Measurements from ENCODE around the gene ADAM19.

Gene ADAM19

DNA sequence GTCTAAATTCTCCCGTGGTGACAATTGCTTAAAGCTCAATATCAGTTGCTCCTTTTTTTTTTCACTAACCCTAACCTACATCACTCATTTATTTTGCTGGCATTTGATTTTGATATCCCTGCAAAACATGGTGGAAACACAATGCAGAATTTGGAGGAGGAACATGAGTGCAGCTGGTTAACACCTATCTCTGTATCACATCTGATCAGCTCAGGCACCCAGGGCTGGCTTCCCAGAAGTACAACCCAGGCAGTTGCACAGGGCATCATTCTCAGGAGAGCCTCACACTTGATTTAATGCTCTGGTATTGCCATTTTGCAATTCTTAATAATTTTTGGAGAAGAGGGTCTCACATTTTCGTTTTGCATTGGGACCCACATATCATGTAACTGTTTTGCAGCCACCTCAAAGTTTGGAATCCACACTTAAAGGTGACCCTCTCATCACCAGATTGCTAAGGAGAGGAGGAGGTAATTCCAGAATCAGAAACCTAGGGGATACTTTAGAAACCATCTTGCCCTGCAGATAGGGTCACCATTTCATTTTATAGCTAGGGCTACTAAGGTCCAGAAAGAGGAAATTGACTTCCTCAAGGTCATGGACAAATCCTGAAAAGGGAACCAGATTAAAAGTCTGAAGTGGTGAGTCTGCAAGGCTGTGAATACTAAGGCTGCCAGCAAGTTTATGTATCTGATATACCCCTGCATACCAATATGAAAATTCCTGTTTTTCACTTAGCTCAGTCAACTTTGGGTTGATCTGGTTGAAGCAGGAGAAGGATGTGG, 19.3 kb upstream of the ADAM19 start:
- DNase-seq, result no peak

DNA sequence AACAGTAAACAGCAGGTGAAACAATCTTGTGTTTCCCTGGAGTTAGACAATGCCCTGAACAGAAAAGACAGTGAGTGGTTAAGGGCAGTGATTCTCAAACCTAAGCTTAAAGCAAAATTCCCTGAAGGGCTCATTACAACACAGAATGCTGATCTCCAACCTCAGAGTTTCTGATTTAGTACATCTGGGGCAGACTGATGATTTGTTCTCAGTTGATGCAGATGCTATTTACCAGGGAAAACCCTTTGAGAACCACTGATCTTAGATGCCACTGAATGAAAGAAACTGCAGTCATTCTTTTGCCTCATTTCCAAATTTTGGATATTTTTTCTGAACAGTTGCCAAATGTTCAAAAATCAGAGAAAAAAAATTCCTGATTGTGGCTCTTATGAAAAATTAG, 18.7 kb upstream of the ADAM19 start:
- DNase-seq, result no peak

DNA sequence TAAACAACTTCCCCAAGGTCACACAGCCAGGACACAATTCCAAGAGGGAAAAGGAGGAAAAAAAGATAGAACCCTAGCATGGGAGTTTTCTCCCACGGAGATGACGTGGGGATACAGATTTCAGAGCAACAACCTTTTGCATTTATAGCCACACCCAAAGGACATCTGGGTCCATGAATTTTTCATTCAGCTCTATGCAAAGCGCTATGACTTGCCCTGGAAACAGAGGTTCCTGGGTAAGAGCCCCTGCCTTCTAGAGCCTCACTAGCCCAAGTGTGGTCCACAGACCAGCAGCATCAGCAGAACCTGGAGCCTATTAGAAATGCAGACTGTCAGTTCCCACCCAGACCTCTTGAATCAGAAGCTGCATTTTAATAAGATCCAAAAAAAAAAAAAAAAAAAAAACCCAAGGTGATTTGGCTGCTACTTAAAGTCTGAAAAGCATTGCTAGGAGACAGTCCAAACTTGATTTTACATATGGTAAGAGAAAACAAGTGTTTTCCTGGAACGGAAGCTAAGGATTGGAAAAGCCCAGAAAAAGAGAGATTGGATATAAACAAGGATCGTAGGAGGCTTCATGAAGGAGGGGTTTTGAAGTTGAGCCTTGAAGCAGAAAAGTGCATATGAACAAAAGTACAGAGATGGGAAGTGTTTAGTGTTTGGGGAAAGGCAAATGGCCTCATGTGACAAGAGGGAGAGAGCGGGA, 17.6 kb upstream of the ADAM19 start:
- peak; percentile 19 to 67 for DNase-seq

DNA sequence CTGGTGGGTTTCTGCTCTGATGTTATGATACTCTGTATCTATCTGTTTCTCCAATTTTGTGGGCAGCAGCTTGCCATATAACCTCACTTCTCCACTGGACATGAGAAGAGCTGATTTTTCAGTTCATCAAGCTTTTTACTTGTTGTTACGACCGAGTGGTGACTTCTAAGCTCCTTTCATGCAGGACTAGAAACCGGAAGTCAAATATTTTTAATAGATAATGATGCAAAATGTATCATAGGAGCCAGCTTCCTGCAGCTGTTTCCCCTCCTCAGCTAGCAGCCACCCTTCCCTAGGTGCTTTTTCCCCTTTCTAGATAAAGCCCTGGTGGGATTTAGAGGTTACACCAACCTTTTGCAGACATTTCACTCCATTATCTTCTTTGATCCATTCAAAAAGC, 17.0 kb upstream of the ADAM19 start:
- no peak for DNase-seq

DNA sequence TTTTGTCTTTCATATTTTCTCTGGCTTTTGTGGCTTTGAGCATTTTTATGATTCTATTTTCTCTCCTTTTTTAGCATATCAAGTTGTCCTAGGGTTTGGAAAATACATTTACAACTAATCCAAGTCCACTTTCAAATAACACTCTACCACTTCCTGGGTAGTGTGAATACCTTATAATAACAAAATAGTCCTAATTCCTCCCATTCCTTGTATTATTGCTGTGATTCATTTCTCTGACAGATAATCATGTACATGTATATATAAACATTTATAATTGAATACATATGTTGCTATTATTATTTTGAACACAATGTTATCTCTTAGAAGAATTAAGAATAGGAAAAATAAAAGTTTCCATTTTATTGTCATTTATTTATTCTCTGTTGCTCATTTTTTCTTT, 14.9 kb upstream of the ADAM19 start:
- DNase-seq, result no peak

DNA sequence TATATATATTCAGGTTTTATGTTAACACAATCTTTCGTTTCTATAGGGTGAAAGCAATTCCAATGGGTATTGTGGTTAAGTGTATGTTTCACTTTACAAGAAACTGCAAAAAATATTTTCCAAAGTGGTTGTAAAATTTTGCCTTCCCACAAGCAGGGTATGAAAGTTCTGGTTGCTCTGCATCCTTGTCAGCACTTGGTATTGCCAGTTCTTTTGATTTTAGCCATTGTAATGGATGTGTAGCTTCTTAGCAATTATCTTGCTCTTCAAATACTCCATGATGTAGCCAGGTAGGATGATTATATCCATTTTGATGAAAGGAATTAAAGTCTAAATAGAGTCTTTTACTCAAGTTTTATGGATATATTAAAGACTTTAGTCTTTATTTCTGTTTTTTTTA, 9.1 kb upstream of the ADAM19 start:
- DNase-seq, result no peak

DNA sequence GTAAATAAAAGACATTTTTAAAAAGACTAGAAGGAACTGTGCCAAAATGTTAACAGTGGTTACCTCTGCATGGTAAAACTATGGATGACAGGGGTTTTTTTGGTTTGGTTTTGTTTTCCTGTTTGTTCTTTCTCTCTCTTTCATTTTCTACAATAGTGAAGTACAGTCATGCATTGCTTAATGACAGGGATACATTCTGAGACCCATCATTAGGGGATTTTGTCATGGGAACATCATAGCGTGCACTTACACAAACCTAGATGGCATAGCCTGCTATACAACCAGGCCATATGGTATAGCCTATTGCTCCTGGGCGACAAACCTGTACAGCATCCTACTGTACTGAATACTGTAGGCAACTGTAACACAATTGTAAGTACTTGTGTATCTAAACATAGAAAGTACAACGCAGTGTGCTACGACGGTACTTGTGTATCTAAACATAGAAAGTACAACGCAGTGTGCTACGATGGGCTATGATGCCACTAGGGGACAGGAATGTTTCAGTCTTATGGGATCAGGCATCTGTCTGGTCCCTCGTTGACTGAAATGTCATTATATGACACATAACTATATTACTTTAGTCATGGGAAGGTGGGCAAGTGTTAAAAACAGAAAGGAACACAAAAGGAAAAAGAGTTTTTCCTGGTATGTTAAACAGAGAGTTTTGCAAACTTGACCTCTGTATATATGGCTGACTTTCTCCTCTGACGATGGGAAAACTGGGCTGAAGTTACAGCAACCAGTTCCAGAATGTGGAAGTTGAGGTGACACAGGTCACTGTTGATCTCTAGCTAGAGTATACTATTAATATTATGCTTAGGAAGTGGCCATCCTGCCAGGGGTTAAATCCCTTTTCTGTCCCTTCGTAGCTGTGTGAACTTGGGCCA, 7.4 kb upstream of the ADAM19 start:
- no peak for DNase-seq

DNA sequence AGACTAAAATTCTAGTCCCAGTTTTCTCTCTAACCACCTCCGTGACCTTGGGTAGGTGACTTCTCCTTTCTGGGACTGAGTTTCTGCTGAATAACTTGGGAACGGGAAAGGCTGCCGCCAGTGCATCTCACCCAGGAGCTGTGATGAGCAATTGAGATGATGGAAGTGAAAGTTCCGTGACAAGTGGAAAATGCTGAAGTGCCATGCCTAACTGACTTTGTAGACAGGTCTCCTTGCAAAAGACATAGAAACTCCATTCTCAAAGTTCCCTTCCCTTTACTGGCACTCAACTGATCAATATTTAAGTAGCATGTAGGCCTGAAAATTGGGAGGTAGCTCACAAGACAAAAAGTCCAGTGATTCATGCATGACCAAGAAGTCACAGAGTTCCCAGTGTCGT, 6.3 kb upstream of the ADAM19 start:
- no peak for DNase-seq

DNA sequence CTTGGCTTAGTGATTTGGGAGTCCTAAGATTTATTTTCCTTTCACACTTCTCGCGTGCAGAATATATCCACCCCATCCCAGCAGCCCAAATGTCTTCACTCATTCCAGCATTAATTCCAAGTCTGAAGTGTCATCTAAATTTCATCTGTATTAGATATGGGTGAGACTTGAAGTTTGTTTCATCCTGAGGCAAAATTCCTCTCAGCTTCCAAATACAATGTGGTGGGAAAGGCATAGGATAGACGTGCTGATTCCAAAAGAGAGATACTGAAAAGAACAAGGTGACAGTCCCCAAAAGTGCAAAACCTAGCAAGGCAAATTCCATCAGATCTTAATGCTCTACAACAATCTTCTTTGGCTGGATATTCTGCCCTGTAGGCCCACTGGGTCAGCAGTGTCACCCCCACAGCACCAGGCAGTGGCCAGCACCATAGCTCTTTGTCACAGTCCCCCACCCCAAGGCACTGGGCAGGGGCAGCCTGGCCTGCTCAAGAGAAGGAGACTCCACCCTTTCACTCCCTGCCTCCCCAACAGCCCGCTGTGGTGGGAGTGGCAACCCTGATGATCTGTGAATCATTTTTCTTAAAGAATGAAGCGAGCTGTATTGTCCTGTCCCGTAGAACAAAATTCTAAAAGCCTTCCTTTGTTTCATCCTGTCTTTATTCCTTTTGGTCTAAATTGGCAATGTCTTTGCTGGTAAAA, 2.7 kb upstream of the ADAM19 start:
- DNase-seq, result no peak

DNA sequence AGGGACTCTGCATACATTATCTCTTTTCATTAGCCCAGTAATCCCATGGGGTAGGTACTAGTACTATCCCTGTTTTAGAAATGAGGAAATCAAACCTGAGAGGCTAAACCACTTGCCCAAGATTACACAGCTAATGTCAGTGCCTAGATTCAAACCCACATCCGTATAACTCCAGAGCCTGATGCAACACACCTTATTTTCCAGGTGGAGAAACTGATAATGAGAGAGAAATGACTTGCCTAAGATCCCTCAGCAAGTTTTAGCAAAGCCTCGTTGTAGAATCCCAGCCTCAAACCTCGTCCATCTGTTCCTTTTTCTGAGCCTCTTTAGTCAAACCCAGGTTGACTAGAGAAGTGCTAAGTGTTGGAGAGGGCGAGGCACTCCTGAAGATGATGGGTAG, 1.1 kb upstream of the ADAM19 start:
- DNase-seq, result no peak

DNA sequence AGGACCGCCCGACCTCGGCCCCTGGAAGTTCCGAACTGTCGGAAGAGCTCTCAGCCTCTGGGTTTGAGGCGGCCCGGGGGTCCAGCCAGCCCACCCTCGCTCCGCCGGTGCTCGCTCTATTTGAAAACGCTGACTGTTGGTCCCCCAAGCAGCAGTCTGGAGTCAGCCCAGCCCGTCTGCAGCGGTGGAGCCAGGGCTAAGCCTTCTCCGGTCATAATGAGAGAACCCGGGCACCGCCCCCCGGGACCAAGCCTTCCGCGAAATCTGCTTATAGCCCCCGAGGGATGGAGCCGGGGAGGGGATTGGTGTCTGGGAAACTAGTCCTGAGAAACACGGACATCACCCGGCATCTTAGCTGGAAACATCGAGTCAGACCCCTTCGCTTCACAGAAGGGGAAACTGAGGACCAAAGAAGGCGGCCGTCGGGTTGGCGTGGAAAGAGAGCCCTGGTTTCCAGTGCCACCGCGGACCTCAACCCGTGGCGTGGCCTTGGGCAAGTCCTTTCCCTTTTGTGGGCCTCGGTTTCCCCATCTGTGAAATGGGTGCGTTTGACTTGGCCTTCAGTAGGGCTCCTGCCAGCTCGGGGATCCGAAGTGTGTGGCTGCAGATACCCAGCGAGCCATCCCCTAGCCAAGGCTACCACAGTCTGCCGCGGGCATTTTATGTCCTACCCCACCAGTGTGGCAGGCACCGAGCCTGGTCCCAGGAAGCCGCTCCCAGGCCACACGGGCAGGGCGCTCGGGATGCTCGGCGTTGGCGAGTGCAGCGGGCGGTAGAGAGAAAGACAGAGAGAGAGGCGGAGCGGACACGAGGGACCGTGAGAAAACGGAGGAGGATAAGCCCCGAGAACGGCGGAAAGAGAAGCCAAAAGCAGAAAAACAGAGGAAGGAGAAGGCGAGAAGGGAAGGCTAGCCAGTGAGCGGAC, 857 bp downstream of the ADAM19 start:
- peak; percentile 30 to 73 for DNase-seq

DNA sequence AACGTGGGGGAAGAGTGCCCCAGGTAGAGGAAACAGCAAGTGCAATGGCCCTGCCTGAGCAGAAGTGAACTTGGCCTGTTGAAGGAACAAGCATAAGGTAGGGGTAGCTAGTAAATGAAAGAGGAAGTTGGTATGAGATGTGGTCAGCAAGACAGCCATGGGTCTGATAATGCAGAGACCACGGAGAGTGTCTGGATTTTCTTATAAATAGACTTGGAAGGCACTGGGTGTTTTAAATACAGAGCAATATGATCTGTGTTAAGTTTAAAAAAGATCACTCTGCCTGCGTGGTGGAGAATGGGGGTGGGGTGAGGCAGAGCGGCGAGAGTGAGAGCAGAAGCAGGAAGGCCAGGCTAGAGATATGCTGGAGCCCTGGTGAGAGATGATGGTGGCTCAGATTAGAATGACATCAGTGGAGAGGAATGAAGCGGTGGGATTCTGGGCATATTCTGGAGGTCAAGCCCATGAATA, 4.2 kb downstream of the ADAM19 start:
- DNase-seq, result no peak

DNA sequence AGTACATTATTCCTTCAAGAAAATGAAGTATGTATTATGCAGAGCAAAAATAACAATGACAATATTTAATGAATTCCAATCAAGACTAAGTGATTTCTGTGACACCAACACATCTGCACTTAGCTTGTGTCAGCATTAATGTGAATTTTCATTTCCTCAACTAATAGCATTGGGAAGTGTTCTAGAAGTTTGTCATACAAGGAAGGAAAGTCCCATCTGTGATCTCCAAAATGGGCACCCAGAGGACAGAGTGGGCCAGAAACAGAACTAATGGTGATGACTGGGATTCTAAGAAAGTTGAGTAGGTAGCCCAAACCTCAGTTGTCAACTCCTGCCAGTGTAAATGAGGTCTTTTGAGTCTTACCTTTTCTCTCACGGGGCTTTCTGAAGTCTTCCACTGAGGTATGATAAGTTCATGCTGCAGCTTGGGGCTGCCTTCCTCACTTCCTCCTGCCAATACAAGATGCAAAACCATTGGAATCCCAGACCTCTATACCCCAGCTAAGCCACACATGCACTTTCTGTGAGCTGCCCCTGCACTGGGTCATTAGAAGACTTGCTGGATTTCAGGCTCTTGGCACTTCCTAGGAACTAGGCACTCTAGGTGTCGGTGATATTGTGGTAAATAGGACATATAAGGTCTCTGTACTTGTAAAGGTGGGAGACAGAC, 4.9 kb downstream of the ADAM19 start:
- no peak for DNase-seq

DNA sequence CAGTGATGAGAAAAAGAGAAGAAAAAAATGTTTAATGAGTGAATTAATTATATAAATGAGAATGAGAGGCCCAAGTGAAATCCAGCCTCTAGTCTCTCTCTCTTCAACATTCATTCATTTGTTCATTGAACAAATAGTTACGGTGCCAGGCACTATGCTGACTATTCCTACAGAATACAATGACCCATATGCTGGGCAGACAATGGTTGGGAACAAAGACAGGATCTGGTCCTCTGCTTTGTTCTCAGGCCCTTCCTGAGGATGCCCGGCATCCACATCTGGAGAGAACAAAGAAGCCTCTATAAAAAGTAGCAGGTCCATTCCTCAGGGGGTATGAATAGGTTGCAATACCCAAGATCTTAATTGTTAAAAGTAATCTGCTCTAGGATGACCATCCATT, 6.9 kb downstream of the ADAM19 start:
- no peak for DNase-seq

DNA sequence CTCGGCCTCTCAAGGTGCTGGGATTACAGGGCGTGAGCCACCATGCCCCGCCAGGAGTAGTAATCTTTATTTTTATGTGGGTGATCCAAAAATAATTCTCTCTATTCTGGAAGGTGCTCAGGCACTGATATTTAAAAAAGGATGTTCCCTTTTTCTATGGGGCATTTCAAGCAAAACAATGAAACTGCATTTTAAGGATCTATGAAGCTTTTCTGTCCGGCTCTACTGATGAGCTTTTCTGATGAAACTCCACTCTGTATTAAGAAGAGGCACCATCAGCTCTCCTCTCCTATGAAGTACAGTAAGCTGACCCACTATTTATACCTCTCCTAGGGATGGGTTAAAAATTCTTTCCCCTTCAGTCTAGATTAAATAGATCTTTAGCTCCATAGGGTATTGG, 7.4 kb downstream of the ADAM19 start:
- no peak for DNase-seq

DNA sequence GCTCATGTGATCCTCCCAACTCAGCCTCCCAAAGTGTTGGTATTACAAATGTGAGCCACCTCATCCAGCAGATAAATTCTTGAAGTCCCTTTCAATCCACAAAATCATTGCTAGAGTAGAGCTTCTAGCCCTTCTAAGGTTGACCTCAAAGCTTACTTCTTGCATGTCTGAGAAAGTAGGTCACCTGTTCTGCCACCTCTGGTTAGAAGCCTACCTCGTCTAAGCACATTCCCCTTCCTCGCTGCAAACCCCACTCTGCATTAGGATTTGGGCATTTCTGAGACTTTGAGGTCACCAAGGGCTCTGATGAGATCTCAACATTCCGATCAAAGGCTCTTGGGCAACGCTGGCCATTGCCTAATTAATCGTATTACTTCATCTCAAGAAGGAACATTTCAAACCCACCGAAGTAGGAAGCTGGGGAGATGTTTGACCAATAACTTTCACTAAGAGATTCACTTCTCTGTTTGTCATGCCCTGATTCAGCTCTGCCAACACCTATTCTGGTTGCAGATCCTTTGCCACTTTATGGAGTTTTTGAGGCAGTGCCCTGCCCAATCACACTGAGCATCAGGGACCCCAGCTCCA, 8.6 kb downstream of the ADAM19 start:
- no peak for DNase-seq

DNA sequence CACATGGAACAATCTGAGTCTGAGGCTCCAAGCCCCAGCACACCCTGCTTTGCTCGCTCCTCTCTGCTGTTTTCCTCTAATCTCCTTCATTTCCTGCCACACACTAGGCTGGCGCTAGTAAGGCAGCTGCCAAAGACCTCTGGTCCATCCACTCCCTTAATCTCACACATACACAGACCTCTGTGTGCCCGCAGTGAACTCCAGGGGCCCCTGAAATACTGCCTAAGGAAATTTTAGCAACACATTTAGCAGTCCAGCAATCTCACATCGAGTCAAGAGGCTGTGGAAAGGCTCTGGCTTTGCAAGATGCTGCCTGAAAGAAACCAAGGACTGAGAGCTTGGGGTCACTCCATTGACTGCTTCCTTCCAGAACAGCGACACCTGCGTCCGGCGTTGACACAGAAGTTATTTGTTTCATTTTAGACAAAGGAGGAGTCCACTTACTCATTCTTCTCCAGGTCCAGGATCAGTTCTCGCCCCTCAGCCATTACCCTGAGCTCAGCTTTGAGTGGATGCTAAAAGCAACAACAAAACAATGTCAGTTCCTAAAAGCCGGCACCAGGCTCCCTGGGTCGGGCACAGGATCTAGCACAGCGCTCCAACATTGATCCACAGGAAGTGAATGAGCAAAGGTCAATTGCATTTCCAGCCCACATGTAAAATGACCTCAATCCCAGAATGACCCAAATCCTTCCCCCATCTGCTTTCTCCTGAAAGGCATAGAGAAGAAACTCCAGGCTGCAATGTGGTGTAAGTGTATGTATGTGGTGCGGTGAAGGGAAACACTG, 11.5 kb downstream of the ADAM19 start:
- DNase-seq, result no peak

DNA sequence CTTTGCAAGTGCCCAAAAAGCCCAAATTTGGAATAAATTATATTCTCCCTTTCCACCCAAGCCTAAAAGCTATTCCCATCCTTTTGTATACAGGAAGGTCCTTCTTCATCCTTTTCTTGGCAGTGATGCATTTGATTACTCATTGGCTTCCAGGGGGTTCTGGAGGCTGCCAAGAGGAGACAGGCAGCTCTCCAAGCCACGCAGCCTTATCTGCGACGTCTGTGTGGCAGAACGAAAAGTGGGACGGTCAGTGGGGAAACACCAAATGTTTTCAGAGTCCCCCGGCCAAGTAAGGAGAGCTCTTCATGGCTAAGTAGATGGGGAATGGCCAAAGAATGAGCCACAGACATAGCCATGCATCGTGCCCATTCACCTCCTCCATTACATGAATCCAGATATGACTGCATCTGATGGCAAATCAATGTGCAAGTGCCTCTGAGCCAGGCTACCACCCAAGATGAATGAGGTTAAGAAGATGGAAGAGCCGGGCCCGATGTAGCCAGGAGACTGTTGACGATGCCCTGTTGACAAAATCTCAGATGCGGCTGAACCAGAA, 12.1 kb downstream of the ADAM19 start:
- DNase-seq, result no peak

DNA sequence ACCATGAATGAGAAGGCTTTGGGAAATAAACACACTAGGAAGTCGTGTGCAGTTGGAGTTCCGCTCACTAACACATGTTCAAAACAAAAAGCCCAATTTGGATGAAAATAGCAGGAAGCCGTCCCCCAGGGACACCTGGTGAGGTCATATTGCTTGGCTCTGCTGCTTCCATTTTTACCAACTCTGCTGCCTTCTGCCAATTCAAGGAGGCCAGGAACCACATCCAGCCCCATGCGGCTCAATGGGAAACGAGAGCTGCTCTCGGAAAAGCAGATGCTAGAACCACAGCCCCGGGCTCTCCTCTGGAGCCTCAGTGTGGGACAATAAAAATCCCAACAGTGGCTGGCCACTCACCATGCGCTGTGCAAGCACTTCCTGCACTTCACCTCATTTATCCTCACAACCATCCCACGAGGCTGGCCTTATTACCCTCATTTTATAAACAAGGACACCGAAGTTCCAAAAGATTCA, 13.4 kb downstream of the ADAM19 start:
- DNase-seq, result no peak
